ENCODE data around the gene WDR12.

DNA sequence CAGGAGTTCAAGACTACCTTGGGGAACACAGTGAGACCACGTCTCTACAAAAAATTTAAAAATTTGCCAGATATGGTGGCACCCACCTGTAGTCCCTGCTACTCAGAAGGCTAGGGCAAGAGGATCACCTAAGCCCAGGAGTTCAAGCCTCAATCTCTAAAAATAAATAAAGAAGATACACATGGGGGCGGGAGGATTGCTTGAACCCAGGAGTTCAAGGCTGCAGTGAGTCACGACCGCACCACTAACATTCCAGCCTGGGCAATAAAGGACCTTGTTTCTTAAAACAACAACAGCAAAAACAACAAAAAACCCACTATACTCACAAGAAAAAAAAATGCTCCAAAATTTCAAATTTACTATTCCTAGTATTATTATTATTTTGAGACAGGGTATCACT, 29.9 kb downstream of the WDR12 start:
- TF ChIP-seq SMAD9 (CRISPR knock-in tag; IDR thresholded peaks at IDR 0.05) = no peak
- no peak for TF ChIP-seq ZNF841 (CRISPR knock-in tag; IDR thresholded peaks at IDR 0.05; ENCODE audit: borderline replicate concordance)
- TF ChIP-seq HOXD1 (CRISPR knock-in tag; IDR thresholded peaks at IDR 0.05) = no peak
- no peak for TF ChIP-seq GTF2F1 (IDR thresholded peaks at IDR 0.05; ENCODE audit: low read length)
- TF ChIP-seq, protein P1, sequence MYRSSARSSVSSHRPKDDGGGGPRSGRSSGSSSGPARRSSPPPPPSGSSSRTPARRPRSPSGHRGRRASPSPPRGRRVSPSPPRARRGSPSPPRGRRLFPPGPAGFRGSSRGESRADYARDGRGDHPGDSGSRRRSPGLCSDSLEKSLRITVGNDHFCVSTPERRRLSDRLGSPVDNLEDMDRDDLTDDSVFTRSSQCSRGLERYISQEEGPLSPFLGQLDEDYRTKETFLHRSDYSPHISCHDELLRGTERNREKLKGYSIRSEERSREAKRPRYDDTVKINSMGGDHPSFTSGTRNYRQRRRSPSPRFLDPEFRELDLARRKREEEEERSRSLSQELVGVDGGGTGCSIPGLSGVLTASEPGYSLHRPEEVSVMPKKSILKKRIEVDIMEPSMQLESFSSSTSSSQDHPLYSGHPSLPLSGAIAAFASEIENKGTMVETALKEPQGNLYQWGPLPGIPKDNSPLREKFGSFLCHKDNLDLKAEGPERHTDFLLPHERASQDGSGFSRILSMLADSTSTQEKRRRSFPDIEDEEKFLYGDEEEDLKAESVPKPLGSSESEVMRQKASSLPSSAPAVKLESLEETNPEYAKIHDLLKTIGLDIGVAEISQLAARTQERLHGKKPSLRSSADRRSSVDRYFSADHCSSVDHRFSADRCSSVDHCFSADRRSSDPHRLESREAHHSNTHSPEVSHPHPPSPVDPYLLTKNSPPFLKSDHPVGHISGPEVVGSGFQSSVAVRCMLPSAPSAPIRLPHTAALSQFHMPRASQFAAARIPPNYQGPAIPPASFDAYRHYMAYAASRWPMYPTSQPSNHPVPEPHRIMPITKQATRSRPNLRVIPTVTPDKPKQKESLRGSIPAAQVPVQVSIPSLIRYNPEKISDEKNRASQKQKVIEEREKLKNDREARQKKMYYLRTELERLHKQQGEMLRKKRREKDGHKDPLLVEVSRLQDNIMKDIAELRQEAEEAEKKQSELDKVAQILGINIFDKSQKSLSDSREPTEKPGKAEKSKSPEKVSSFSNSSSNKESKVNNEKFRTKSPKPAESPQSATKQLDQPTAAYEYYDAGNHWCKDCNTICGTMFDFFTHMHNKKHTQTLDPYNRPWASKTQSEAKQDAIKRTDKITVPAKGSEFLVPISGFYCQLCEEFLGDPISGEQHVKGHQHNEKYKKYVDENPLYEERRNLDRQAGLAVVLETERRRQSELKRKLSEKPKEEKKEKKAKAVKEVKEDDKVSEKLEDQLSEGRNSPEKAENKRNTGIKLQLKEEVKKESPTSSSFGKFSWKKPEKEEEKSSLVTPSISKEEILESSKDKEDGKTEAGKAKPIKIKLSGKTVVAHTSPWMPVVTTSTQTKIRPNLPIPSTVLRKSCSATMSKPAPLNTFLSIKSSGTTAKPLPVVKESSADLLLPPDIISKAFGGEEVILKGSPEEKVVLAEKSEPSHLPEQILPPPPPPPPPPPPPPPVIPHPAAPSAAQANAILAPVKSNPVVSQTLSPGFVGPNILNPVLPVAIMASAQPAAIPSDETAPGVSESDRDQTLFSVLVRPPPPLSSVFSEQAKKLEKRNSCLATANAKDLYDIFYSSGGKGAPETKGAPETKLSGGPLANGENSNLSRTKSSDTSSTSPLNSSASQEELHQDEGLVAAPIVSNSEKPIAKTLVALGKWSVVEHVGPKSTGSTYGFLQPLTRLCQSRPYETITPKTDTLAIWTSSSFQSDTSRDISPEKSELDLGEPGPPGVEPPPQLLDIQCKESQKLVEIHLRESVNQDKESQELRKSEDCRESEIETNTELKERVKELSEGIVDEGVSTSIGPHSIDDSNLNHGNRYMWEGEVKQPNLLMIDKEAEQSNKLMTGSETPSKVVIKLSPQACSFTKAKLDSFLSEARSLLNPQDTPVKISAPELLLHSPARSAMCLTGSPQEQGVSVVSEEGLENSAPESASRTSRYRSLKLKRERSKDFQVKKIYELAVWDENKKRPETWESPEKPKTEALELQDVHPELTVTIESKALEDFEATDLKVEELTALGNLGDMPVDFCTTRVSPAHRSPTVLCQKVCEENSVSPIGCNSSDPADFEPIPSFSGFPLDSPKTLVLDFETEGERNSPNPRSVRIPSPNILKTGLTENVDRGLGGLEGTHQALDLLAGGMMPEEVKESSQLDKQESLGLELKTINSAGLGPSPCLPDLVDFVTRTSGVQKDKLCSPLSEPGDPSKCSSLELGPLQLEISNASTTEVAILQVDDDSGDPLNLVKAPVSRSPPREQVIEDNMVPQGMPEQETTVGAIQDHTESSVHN (CRISPR knock-in tag; IDR thresholded peaks at IDR 0.05) = no peak
- no peak for TF ChIP-seq MYNN (CRISPR knock-in tag; IDR thresholded peaks at IDR 0.05; ENCODE audit: low read depth)
- TF ChIP-seq FOXJ3 (CRISPR knock-in tag; IDR thresholded peaks at IDR 0.05; ENCODE audit: borderline replicate concordance) = no peak
- no peak for TF ChIP-seq RAD51 (IDR thresholded peaks at IDR 0.05; ENCODE audit: borderline replicate concordance)
- TF ChIP-seq KLF6 (CRISPR knock-in tag; IDR thresholded peaks at IDR 0.05) = no peak
